ENCODE measurements around the gene CASP3. TPM values are rescaled to one million over a fixed set of nuclear protein-coding genes. Genes with fewer than 3 reads are reported as not detected.

Gene CASP3
- total RNA-seq, 1 experiment from 2014 or later, result 11.4 TPM

DNA sequence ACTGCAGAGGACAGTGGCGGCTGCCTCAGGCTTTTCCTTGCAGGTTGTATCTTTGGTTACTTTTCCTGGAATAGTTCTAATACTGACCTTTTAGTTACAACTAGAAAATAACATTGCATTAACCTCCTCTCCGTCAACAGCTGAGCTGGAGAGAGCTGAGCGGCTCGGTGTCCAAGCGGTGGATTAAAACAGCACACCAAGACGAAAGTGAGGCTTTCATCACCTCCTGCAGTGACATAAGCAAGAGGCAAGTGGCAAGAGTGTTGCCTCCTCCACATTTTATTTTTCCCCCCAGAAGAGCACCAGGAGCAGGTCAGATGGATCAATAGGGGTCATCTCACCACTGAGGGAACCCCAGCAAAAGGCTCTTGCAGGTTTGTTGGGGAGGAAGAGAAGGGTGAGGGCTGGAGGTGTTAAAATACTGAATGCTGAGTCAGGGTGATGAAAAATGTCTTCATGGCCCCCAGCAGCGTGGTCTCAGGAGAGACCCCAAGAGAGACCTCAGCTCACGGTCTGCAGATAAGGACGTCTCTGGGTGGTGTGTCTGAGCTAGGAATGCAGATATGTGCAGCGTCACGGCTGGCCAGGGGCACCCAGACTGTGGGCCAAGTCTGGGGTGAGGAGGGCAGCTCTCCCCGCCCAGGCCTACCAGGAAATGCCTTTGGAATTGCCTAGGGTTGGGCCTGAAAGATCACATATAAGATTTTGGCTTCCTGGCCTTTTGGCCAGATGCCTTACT lies 50.3 kb downstream of the CASP3 start:
- intact Hi-C loops (cut with micrococcal nuclease), result no loop called here
- ATAC-seq, result no peak
- POLR2A ChIA-PET, result no interaction called here
- Histone ChIP-seq H3K9me2 (ENCODE audit: insufficient read depth) (no peaks in the 10 kb centered on the region), H3K4me3 (replicated peaks in 1 of 2; ENCODE audit: low read depth in 1 of 2, low read length in 2 of 2) (no peak overlapping the region), H3K27me3 (ENCODE audit: insufficient read depth, low read length) (no peaks in the 10 kb centered on the region), H2AFZ (ENCODE audit: low read depth, low read length, poor library complexity, severe bottlenecking) (no peak overlapping the region), H3K27ac (ENCODE audit: low read depth, low read length) (no peak overlapping the region), H4K20me1 (ENCODE audit: insufficient read depth) (no peaks in the 10 kb centered on the region), H3K79me2 (ENCODE audit: insufficient read depth, low read length) (no peaks in the 10 kb centered on the region), H3K36me3 (ENCODE audit: control insufficient read depth in 1 of 2, insufficient read depth in 2 of 2, low read length in 2 of 2) (no peaks in the 10 kb centered on the region), H3K9ac (ENCODE audit: low read length) (no peak overlapping the region), H3K9me3 (ENCODE audit: control insufficient read depth in 1 of 2, insufficient read depth in 1 of 2, low read depth in 1 of 2, low read length in 2 of 2) (no peaks in the 10 kb centered on the region), H3K4me2 (ENCODE audit: low read length) (no peak overlapping the region), H3K4me1 (ENCODE audit: control insufficient read depth in 1 of 2, insufficient read depth in 2 of 2, low read length in 2 of 2) (no peaks in the 10 kb centered on the region)
- no peak for TF ChIP-seq YY1 (IDR thresholded peaks at IDR 0.05; ENCODE audit: extremely low read depth, insufficient replicate concordance, low read depth, low read length)
- CTCF ChIA-PET, result no interaction called here
- no peak for DNase-seq (ENCODE audit: low read depth, low spot score)
- RAD21 ChIA-PET (ENCODE audit: low non-redundant PET in 1 of 2, low total read pairs in 2 of 2, uncharacterized antibody in 2 of 2, unreplicated experiment in 2 of 2), result no interaction called here
- no TSS peak for BruUV-seq (replicated peaks)

DNA sequence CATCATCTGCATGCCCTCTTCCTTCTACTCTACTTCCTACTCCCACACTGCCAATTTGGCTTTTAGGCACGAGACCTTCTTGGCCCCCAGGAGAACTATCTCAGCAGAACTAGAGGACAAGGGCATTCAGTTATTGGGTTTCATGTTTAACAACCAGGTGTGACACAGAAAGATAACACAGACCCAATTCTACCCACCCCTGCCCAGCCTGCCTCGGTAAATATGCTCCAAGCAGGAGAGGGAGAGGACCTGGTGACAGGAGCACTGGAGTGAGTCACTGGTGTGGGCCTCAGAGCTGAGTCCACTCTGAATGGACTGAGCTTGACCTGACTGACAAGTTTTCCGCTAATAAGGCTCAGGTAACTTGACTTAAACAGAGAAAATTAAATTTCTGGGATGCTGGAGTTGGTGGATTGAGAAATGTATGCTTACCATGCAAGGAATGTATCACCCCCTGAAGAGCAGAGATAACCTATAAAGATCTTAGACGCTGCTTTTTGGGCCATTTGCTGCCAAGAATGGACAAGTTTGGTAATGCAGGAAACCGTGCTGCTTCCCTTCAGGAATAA lies 52.5 kb downstream of the CASP3 start:
- Histone ChIP-seq H2AFZ (ENCODE audit: low read depth, low read length, poor library complexity, severe bottlenecking) (no peak overlapping the region), H3K4me3 (replicated peaks in 1 of 2; ENCODE audit: low read depth in 1 of 2, low read length in 2 of 2) (no peak overlapping the region), H3K4me1 (ENCODE audit: control insufficient read depth in 1 of 2, insufficient read depth in 2 of 2, low read length in 2 of 2) (no peaks in the 10 kb centered on the region), H3K9ac (ENCODE audit: low read length) (no peak overlapping the region), H3K4me2 (ENCODE audit: low read length) (no peak overlapping the region), H3K36me3 (ENCODE audit: control insufficient read depth in 1 of 2, insufficient read depth in 2 of 2, low read length in 2 of 2) (no peaks in the 10 kb centered on the region), H4K20me1 (ENCODE audit: insufficient read depth) (no peaks in the 10 kb centered on the region), H3K27me3 (ENCODE audit: insufficient read depth, low read length) (no peaks in the 10 kb centered on the region), H3K27ac (ENCODE audit: low read depth, low read length) (no peak overlapping the region), H3K9me2 (ENCODE audit: insufficient read depth) (no peaks in the 10 kb centered on the region), H3K79me2 (ENCODE audit: insufficient read depth, low read length) (no peaks in the 10 kb centered on the region), H3K9me3 (ENCODE audit: control insufficient read depth in 1 of 2, insufficient read depth in 1 of 2, low read depth in 1 of 2, low read length in 2 of 2) (no peaks in the 10 kb centered on the region)
- no peak for DNase-seq (ENCODE audit: low read depth, low spot score)
- ATAC-seq, result no peak
- BruUV-seq (replicated peaks), result no TSS peak
- POLR2A ChIA-PET, result no interaction called here
- intact Hi-C loops (cut with micrococcal nuclease), result no loop called here
- CTCF ChIA-PET, result no interaction called here
- RAD21 ChIA-PET (ENCODE audit: low non-redundant PET in 1 of 2, low total read pairs in 2 of 2, uncharacterized antibody in 2 of 2, unreplicated experiment in 2 of 2), result no interaction called here
- TF ChIP-seq ZFX (IDR thresholded peaks at IDR 0.05), result no peak
- no peak for TF ChIP-seq EZH2phosphoT487 (IDR thresholded peaks at IDR 0.05; ENCODE audit: borderline replicate concordance)
- TF ChIP-seq, protein P1, sequence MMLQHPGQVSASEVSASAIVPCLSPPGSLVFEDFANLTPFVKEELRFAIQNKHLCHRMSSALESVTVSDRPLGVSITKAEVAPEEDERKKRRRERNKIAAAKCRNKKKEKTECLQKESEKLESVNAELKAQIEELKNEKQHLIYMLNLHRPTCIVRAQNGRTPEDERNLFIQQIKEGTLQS (IDR thresholded peaks at IDR 0.05), result no peak
- no peak for TF ChIP-seq POLR2A (IDR thresholded peaks at IDR 0.05; ENCODE audit: borderline replicate concordance, extremely low read depth, insufficient read depth, insufficient read length)
- TF ChIP-seq, protein P2, sequence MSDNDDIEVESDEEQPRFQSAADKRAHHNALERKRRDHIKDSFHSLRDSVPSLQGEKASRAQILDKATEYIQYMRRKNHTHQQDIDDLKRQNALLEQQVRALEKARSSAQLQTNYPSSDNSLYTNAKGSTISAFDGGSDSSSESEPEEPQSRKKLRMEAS (IDR thresholded peaks at IDR 0.05), result no peak
- no peak for TF ChIP-seq SIN3A (IDR thresholded peaks at IDR 0.05; ENCODE audit: low read depth)
- no peak for TF ChIP-seq YY1 (IDR thresholded peaks at IDR 0.05; ENCODE audit: extremely low read depth, insufficient replicate concordance, low read depth, low read length)
- TF ChIP-seq, protein P3, sequence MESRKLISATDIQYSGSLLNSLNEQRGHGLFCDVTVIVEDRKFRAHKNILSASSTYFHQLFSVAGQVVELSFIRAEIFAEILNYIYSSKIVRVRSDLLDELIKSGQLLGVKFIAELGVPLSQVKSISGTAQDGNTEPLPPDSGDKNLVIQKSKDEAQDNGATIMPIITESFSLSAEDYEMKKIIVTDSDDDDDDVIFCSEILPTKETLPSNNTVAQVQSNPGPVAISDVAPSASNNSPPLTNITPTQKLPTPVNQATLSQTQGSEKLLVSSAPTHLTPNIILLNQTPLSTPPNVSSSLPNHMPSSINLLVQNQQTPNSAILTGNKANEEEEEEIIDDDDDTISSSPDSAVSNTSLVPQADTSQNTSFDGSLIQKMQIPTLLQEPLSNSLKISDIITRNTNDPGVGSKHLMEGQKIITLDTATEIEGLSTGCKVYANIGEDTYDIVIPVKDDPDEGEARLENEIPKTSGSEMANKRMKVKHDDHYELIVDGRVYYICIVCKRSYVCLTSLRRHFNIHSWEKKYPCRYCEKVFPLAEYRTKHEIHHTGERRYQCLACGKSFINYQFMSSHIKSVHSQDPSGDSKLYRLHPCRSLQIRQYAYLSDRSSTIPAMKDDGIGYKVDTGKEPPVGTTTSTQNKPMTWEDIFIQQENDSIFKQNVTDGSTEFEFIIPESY (IDR thresholded peaks at IDR 0.05; ENCODE audit: extremely low read depth, insufficient replicate concordance, low read length), result no peak
- no peak for TF ChIP-seq EGR1 (IDR thresholded peaks at IDR 0.05; ENCODE audit: low read depth)
- no peak for TF ChIP-seq ZNF274 (IDR thresholded peaks at IDR 0.05; ENCODE audit: low read depth, low read length)

All from HCT116 (cell line).